ENCODE data around the gene ADCY9.
A peak's percentile ranks its signal among the peaks of the same experiment; 100 is the strongest.
"Not testable (repeated sequence)": the region's sequence is repeated elsewhere in the genome, so short reads cannot be mapped to it uniquely, and the experiment has no call there.

The ADCY9 gene

GRCh38 chr16:4093495-4094126 is 22.6 kb downstream of the ADCY9 start:
- peak; percentile 35 for DNase-seq (ENCODE audit: low read depth, low spot score)

- DNase-seq (ENCODE audit: low read depth, low spot score): no peak
These were observed 23.5 kb downstream of the ADCY9 start for GRCh38 chr16:4092547-4093265.

- DNase-seq (ENCODE audit: low read depth, low spot score): no peak
These were observed 24.8 kb downstream of the ADCY9 start for GRCh38 chr16:4091240-4092012.

GRCh38 chr16:4090351-4090851 is 25.8 kb downstream of the ADCY9 start:
- DNase-seq (ENCODE audit: low read depth, low spot score): no peak

- no peak for DNase-seq (ENCODE audit: low read depth, low spot score)
These were observed 26.4 kb downstream of the ADCY9 start for GRCh38 chr16:4089811-4090301.

GRCh38 chr16:4089251-4089810 is 26.9 kb downstream of the ADCY9 start:
- DNase-seq (ENCODE audit: low read depth, low spot score): no peak

GRCh38 chr16:4087990-4088577 is 28.2 kb downstream of the ADCY9 start:
- no peak for DNase-seq (ENCODE audit: low read depth, low spot score)

- DNase-seq (ENCODE audit: low read depth, low spot score): no peak
These were observed 28.9 kb downstream of the ADCY9 start for GRCh38 chr16:4087099-4087885.

GRCh38 chr16:4086153-4086552 is 30.1 kb downstream of the ADCY9 start:
- DNase-seq (ENCODE audit: low read depth, low spot score): no peak

- no peak for DNase-seq (ENCODE audit: low read depth, low spot score)
These were observed 30.8 kb downstream of the ADCY9 start for GRCh38 chr16:4085405-4085970.

- no peak for DNase-seq (ENCODE audit: low read depth, low spot score)
These were observed 32.8 kb downstream of the ADCY9 start for GRCh38 chr16:4083347-4083870.

- no peak for DNase-seq (ENCODE audit: low read depth, low spot score)
These were observed 33.7 kb downstream of the ADCY9 start for GRCh38 chr16:4082474-4083044.

GRCh38 chr16:4081521-4082021 is 34.7 kb downstream of the ADCY9 start:
- peak; percentile 35 for DNase-seq (ENCODE audit: low read depth, low spot score)

- DNase-seq (ENCODE audit: low read depth, low spot score): no peak
These were observed 35.2 kb downstream of the ADCY9 start for GRCh38 chr16:4081047-4081446.

GRCh38 chr16:4077174-4077649 is 39.0 kb downstream of the ADCY9 start:
- no peak for DNase-seq (ENCODE audit: low read depth, low spot score)

- no peak for DNase-seq (ENCODE audit: low read depth, low spot score)
These were observed 40.7 kb downstream of the ADCY9 start for GRCh38 chr16:4075534-4075933.

- DNase-seq (ENCODE audit: low read depth, low spot score): not testable (repeated sequence)
These were observed 43.1 kb downstream of the ADCY9 start for GRCh38 chr16:4073150-4073549.

GRCh38 chr16:4071686-4072561 is 44.3 kb downstream of the ADCY9 start:
- no peak for DNase-seq (ENCODE audit: low read depth, low spot score)

All from astrocyte of the hippocampus (primary cell).